ENCODE data around the gene CIAO2B.

- TF ChIP-seq, protein P1, sequence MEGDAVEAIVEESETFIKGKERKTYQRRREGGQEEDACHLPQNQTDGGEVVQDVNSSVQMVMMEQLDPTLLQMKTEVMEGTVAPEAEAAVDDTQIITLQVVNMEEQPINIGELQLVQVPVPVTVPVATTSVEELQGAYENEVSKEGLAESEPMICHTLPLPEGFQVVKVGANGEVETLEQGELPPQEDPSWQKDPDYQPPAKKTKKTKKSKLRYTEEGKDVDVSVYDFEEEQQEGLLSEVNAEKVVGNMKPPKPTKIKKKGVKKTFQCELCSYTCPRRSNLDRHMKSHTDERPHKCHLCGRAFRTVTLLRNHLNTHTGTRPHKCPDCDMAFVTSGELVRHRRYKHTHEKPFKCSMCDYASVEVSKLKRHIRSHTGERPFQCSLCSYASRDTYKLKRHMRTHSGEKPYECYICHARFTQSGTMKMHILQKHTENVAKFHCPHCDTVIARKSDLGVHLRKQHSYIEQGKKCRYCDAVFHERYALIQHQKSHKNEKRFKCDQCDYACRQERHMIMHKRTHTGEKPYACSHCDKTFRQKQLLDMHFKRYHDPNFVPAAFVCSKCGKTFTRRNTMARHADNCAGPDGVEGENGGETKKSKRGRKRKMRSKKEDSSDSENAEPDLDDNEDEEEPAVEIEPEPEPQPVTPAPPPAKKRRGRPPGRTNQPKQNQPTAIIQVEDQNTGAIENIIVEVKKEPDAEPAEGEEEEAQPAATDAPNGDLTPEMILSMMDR (IDR thresholded peaks at IDR 0.05), result no peak
- TF ChIP-seq POLR2AphosphoS5 (IDR thresholded peaks at IDR 0.05), result no peak
Measured at GRCh38 chr16:66976746-66977145, 42.5 kb upstream of the CIAO2B start.

Data from sigmoid colon (tissue), 4 donors.